GM12892 (cell line): Measurements from ENCODE around the gene PACS1.
"Not testable (repeated sequence)": the region's sequence is repeated elsewhere in the genome, so short reads cannot be mapped to it uniquely, and the experiment has no call there.

Experiments
- DNase-seq: peaks from one replicate; pipeline ENCODE4 v3.0.0; 2011; ENCODE audit not compliant: insufficient read length
- FAIRE-seq: peaks from 2 replicates; lab custom pipeline; 2011; peaks lifted over from hg19 to GRCh38; lab: Jason Lieb, UNC
- POLR2A ChIP-seq: IDR thresholded peaks from 2 replicates; pipeline ENCODE4 v1.6.1; 2011; ENCODE audit warnings: low read depth, low read length, control low read depth
- POLR2AphosphoS5 ChIP-seq: IDR thresholded peaks from 2 replicates; pipeline ENCODE4 v1.6.1; 2011; ENCODE audit warnings: low read depth, low read length, control low read depth
- TAF1 ChIP-seq: IDR thresholded peaks from 2 replicates; pipeline ENCODE4 v1.6.1; 2011; ENCODE audit warnings: low read depth, mild to moderate bottlenecking, control low read depth, low read length, borderline replicate concordance

PACS1 gene

DNA sequence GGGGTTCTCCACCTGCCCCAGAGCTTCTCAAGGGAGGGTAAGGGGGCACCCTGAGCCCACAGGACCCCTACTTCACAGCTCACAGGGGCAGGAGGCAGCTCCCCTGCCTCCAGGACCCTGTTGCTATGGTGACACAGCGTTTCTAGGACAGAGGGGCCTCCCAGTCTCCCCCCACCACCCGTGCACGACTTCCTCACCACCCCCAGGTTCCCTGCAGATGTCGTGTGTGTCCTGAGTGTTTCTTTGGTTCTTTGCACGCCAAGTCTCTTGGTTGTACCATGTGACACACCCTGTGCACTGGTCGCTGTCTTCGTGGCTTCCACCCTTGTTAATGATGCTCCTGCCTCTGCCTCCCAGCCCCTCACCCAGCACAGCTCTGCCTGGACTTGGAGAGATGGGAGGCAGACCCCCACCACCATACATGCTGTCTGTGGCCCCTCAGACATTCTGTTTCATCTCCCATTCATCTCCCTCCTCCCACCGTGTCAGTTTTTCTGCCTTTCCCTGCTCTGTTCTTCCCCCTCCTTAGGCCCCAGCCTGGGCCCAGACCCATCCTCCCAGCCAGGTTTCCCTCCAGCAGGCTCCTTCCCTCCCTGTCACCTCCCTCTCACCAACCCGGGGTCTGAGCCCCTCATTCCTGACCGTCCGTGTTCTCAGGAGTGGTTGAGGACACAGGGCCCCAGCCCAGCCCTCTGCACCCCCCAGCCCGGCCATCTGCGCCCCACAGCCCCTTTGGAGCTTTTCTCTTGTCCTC lies 173.9 kb downstream of the PACS1 start:
- FAIRE-seq (no peak), DNase-seq (no peak)
- TF ChIP-seq TAF1, result no peak
- TF ChIP-seq POLR2A, result no peak
- no peak for TF ChIP-seq POLR2AphosphoS5

DNA sequence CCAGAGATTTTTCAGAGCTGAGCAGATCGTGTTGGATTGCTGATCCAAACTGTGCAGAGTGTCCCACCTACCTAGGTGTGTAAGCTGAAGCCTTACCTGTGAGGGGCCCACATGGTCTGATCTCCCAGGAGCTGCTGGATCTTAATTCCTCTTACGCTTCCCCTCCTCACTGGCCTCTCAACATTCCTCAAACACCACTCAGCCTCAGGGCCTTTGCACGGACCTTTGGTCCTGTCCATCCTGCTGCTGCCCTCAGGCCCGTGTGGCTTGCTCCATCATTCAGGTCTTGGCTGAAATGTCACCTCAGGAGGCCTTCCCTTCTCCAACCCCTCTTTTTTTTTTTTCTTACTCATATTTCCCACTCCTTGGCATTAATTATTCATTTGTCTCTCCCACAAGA lies 177.2 kb downstream of the PACS1 start:
- TF ChIP-seq POLR2AphosphoS5 (no peak), POLR2A (no peak), TAF1 (no peak)
- FAIRE-seq (no peak), DNase-seq (no peak)

DNA sequence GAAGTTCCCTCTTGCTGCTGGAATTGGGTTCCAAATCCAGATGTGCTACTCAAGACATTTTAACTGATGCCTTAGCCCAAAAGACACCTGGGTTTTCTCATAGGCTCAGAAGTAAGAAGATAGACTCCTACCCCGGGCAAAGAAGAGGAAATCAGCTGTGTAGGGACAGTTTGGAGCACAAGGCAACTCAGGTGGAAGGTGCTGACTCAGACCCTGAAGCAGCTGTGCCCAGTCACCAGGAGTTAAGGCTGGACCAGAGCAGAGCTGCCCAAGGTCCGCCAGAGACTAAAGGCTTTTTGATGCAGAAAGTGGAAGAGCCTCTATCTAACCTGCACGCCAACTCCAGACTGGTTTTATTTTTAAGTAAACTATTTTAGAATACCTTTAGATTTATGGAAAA lies 177.7 kb downstream of the PACS1 start:
- no peak for TF ChIP-seq POLR2A
- no peak for TF ChIP-seq POLR2AphosphoS5
- no peak for TF ChIP-seq TAF1
- FAIRE-seq (no peak), DNase-seq (no peak)

DNA sequence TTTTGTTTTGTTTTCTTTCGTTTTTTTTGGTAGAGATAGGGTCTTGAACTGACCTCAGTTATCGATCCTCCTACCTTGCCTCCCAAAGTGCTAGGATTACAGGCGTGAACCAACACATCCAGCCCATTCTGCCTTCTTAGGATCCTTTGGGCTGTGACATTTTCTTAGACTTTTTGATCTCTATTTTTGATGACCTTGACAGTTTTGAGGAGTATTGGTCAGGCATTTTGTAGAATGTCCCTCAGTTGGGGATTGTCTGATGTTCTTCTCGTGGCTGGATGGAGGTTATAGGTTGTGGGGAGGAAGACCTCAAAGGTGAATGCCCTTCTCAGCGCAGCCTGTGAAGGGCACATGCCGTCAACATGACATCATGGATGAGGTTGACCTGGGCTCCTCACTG lies 178.8 kb downstream of the PACS1 start:
- TF ChIP-seq POLR2A (no peak), TAF1 (no peak), POLR2AphosphoS5 (no peak)
- FAIRE-seq (no peak), DNase-seq (no peak)

DNA sequence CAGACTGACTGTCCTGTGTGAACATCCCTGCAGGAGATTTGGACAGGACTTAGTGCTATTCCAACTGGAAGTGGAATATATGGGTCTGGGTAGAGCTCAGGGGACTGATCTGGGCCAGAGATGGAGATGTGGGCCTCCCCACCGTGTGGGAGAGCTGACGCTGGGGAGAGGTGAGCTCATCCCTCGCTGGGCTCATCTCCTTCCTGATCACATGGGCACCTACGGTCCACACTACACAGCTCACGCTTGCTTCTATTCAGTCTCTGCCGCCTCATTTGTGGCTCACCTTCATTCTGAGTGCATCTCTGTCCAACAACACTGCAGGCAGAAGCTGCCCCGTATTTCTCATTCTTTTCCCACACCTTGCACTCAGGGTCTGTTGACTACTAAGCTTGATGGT lies 181.7 kb downstream of the PACS1 start:
- TF ChIP-seq TAF1 (no peak), POLR2AphosphoS5 (no peak), POLR2A (no peak)
- no peak for FAIRE-seq
- no peak for DNase-seq

DNA sequence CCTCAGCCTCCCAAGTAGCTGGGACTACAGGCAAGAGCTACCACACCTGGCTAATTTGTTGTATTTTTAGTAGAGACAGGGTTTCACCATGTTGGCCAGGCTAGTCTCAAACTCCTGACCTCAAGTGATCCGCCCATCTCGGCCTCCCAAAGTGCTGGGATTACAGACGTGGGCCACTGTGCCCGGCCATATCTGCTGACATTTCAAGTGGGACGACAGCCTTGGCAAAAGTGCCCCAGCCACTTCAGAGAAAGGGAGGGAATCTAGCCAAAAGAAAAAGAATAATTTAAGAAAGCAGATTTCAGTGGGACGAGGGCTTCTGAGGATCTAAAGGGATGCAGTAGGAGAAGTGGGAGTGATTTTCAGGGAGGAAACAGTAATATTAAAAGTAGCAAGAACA lies 183.0 kb downstream of the PACS1 start:
- DNase-seq, FAIRE-seq: not testable (repeated sequence)

DNA sequence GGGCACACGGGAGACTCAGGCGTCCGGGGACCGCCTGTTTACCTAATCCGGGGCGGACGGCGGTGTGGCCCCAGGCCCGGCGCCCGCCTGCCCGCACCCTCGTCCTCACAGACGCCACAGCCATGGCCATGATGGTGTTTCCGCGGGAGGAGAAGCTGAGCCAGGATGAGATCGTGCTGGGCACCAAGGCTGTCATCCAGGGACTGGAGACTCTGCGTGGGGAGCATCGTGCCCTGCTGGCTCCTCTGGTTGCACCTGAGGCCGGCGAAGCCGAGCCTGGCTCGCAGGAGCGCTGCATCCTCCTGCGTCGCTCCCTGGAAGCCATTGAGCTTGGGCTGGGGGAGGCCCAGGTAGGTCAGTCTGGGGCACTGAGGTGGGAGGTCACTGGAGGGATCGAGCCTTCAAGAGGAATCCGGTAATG lies 188.4 kb downstream of the PACS1 start:
- FAIRE-seq (no peak), DNase-seq (no peak)
- TF ChIP-seq POLR2AphosphoS5 (no peak), TAF1 (no peak), POLR2A (no peak)

DNA sequence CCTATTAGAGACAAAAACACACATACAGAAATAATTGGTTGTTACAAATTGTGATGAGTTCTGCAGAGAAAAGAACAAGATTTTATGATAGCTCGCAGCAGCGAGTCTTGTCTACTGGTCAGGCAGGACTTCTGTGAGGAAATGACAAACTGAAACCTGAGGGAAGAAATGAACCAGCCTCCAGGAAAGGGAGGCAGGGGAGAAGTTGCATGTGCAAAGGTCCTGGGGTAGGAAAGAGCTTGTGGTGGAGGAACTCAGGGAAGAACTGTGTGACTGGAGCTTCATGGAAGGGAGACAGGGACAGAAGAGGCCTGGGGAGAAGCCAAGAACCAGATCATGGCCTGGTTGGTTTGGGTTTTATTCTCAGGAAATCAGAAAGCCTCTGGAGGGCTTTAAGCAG lies 189.2 kb downstream of the PACS1 start:
- no peak for TF ChIP-seq TAF1
- no peak for TF ChIP-seq POLR2A
- no peak for TF ChIP-seq POLR2AphosphoS5
- DNase-seq (no peak), FAIRE-seq (no peak)

DNA sequence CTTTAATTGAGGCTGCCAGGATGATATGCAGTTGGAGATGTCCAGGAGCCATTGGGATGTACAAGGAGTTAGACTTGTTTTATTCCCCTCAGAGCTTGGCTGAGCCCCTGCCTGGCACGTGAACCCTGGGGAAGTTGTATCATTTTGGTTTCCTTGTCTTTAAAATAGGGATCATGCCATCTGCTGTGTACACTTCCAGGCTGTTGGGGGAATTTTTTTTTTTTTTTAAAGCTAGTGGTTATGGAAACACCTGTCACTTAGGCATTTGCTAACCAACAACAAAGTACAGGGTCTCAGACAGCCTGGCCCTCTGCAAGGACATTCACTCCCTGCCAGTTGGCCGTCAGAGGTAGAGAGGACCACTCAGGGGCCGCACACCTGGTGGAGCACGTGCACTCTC lies 189.9 kb downstream of the PACS1 start:
- DNase-seq, result no peak
- FAIRE-seq, result no peak
- TF ChIP-seq TAF1 (no peak), POLR2AphosphoS5 (no peak), POLR2A (no peak)

DNA sequence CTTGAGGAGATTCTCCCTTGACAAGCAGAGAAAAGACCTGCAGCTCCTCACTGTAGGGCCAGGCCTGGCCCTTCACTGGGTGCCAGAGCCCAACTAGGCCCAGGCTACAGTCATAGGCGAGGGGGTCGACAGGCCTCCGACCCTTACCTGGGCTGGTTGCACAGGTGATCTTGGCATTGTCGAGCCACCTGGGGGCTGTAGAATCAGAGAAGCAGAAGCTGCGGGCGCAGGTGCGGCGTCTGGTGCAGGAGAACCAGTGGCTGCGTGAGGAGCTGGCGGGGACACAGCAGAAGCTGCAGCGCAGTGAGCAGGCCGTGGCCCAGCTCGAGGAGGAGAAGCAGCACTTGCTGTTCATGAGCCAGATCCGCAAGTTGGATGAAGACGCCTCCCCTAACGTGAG lies 191.5 kb downstream of the PACS1 start:
- no peak for TF ChIP-seq POLR2AphosphoS5
- TF ChIP-seq POLR2A, result no peak
- DNase-seq, result no peak
- FAIRE-seq, result no peak

DNA sequence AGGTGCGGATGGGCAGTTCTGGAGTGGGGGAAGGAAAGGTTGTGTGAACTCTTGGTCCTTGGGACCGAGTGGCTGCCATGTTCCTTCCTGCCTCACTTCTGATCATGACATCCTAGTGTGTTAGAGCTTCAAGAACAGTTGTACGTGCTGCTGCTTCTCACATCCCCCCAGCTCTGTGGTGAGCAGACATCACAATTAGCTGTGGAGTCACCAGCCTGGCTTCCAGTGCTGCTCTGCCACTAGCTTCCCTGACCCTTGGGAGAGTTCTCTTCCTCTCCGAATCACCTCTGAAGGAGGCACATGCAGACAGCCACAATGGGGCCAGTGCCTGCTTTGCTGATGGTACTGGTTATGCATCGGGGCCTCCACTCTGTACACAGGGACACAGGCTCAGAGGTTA lies 192.1 kb downstream of the PACS1 start:
- FAIRE-seq, result no peak
- no peak for DNase-seq
- TF ChIP-seq POLR2AphosphoS5, result no peak

DNA sequence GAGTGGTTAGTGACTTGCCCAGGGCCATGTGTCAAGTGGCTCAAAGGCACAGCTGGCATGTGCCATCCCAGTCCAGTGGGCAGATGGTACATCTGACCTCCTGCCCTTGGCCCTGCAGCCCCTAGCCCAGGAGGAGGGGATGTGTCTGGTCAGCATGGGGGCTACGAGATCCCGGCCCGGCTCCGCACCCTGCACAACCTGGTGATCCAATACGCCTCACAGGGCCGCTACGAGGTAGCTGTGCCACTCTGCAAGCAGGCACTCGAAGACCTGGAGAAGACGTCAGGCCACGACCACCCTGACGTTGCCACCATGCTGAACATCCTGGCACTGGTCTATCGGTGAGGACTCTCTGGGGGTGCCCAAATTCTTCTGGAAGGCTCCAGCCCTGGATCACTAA lies 192.6 kb downstream of the PACS1 start:
- DNase-seq (no peak), FAIRE-seq (no peak)
- TF ChIP-seq POLR2A (0 out of 2 replicates have a peak, but pooled peaks have one; percentile 8), TAF1 (no peak)

DNA sequence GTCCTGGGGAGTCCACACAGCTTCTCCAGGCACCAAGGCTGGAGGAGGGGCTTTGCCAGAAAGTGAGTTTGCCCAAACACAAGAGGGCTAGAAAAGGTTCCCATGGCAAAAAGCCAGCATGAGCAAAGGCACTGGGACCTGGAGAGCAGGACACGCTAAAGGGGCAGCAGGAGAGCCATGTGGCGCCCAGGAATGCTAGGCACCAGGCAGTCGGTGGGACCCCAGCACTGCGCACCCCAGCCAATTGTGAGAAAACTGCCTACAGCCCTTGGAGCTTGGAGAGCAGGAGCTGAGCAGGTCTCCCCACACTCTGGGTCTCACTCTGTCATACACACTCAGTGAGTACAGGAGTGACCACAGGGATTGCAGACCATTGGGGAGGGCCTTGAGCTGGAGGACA lies 193.2 kb downstream of the PACS1 start:
- no peak for DNase-seq
- no peak for TF ChIP-seq POLR2A
- TF ChIP-seq TAF1, result no peak
- TF ChIP-seq POLR2AphosphoS5, result no peak; the same call in 1 of the 2 replicates
- no peak for FAIRE-seq

DNA sequence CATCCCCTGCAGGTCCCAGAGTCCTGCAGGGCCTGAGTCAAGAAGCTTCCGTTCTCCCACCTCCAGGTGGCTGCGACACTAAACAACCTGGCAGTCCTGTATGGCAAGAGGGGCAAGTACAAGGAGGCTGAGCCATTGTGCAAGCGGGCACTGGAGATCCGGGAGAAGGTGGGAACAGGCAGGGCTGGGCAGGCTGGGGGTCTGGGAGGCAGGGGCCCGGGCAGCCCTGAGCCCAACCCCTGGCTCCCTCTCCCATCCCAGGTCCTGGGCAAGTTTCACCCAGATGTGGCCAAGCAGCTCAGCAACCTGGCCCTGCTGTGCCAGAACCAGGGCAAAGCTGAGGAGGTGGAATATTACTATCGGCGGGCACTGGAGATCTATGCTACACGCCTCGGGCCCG lies 193.7 kb downstream of the PACS1 start:
- FAIRE-seq (no peak), DNase-seq (no peak)
- no peak for TF ChIP-seq TAF1
- 0 out of 2 replicates have a peak, but pooled peaks have one; percentile 13 for TF ChIP-seq POLR2A

DNA sequence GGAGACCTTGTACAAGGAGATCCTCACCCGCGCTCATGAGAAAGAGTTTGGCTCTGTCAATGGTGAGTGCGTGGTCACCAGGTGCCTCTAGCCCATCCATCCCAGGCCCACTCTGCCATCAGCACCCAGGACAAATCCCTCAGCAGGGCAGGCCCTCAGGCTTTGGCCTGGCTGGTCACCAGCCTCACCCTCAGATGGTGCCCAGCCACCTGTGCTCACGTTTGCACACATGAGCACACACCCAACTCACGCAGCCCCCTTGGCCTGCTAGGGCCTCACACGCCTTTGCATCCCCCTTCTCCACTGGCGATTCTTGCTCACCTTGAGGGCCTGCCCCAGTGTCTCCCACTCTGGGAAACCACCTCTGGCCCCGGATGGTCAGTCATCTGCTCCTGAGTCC lies 194.3 kb downstream of the PACS1 start:
- TF ChIP-seq POLR2A, result no peak
- no peak for TF ChIP-seq POLR2AphosphoS5
- TF ChIP-seq TAF1, result no peak
- DNase-seq, result no peak
- no peak for FAIRE-seq
